Brain microvascular endothelial cell (primary cell): ENCODE results near the gene ACSL1.

Source experiments
- DNase-seq: peaks from one replicate; pipeline ENCODE4 v3.0.0-alpha.2; 2020
- H3K27ac ChIP-seq: fragments of 250-450 bp; sonication (Bioruptor Pico); 2 replicates; pipeline ENCODE4 v1.5.1; 2020; ENCODE audit warnings: mild to moderate bottlenecking, moderate library complexity
- H3K27me3 ChIP-seq: fragments of 250-450 bp; sonication (Bioruptor Pico); replicated peaks from 2 replicates; pipeline ENCODE4 v1.5.1; 2020; ENCODE audit warnings: mild to moderate bottlenecking
- H3K36me3 ChIP-seq: fragments of 250-450 bp; sonication (Bioruptor Pico); replicated peaks from 2 replicates; pipeline ENCODE4 v1.5.1; 2020; ENCODE audit warnings: mild to moderate bottlenecking
- H3K4me3 ChIP-seq: 2 replicates; pipeline ENCODE4 v1.5.1; 2011; ENCODE audit warnings: low read depth, mild to moderate bottlenecking, control low read depth, low read length, moderate library complexity
- CTCF ChIP-seq: IDR thresholded peaks from 2 replicates; pipeline ENCODE4 v1.5.1; 2011; ENCODE audit warnings: low read depth, mild to moderate bottlenecking, moderate library complexity, low read length, control low read depth, inconsistent platforms; ENCODE audit errors: missing control alignments
- in situ Hi-C: cut with HindIII; loops from 2 replicates; pipeline ENCODE4 v1.10.0; 2017; ENCODE audit warnings: low sequenced_read_pairs, low pct_ligation_motif_present

Gene ACSL1

GRCh38 chr4:184851200-184851541, 25.4 kb upstream of the ACSL1 start:
- in situ Hi-C loops, result no loop called here
- H3K36me3 ChIP-seq, result no peaks in the 10 kb centered on the region
- DNase-seq, result no peak

GRCh38 chr4:184850431-184851199, 24.8 kb upstream of the ACSL1 start:
- Histone ChIP-seq H3K36me3 (no peaks in the 10 kb centered on the region), H3K27ac (no peak overlapping the region), H3K27me3 (no peaks in the 10 kb centered on the region), H3K4me3 (no peak overlapping the region)
- in situ Hi-C loops, result no loop called here
- no peak for TF ChIP-seq CTCF
- DNase-seq, result no peak

More at GRCh38 chr4:184851200-184851541, 25.4 kb upstream of the ACSL1 start:
- Histone ChIP-seq H3K27me3 (no peaks in the 10 kb centered on the region), H3K4me3 (no peak overlapping the region), H3K27ac (no peak overlapping the region)
- no peak for TF ChIP-seq CTCF

- in situ Hi-C loops, result no loop called here
- Histone ChIP-seq H3K27me3 (no peaks in the 10 kb centered on the region), H3K4me3 (no peak overlapping the region), H3K36me3 (no peaks in the 10 kb centered on the region), H3K27ac (no peak overlapping the region)
- TF ChIP-seq CTCF, result no peak
- DNase-seq, result no peak
Measured at GRCh38 chr4:184850018-184850417, 24.2 kb upstream of the ACSL1 start.

GRCh38 chr4:184849185-184849584, 23.4 kb upstream of the ACSL1 start:
- TF ChIP-seq CTCF, result no peak
- in situ Hi-C loops, result no loop called here
- H3K27ac ChIP-seq, result no peak overlapping the region
- DNase-seq, result no peak
- H3K36me3 ChIP-seq, result no peaks in the 10 kb centered on the region
- H3K4me3 ChIP-seq, result no peak overlapping the region
- H3K27me3 ChIP-seq, result no peaks in the 10 kb centered on the region

GRCh38 chr4:184848510-184848909, 22.7 kb upstream of the ACSL1 start:
- TF ChIP-seq CTCF, result no peak
- Histone ChIP-seq H3K27me3 (no peaks in the 10 kb centered on the region), H3K4me3 (no peak overlapping the region), H3K36me3 (no peaks in the 10 kb centered on the region), H3K27ac (no peak overlapping the region)
- DNase-seq, result no peak
- in situ Hi-C loops, result no loop called here

GRCh38 chr4:184846531-184846930, 20.8 kb upstream of the ACSL1 start:
- H3K27ac ChIP-seq, result no peak overlapping the region
- no peak for DNase-seq
- no peak overlapping the region for H3K4me3 ChIP-seq
- no peak for TF ChIP-seq CTCF
- no peaks in the 10 kb centered on the region for H3K27me3 ChIP-seq
- in situ Hi-C loops, result no loop called here
- no peaks in the 10 kb centered on the region for H3K36me3 ChIP-seq
